HL-60 (cell line): Measurements from ENCODE around the gene ACVR1C.
A peak's percentile ranks its signal among the peaks of the same experiment; 100 is the strongest.

Experiments
- DNase-seq, 2 experiments: peaks; one replicate each; pipeline ENCODE4 v3.0.0-alpha.2; 2010 to 2020; ENCODE audit warnings: low read depth in 1 of 2, low spot score in 1 of 2
- H3K27ac ChIP-seq: fragments of 250-450 bp; sonication (Bioruptor Pico); replicated peaks from 2 replicates; pipeline ENCODE4 v1.5.1; 2020; ENCODE audit warnings: mild to moderate bottlenecking, moderate library complexity
- H3K27me3 ChIP-seq: fragments of 250-450 bp; sonication (Bioruptor Pico); 2 replicates; pipeline ENCODE4 v1.5.1; 2021; ENCODE audit warnings: mild to moderate bottlenecking, moderate library complexity; ENCODE audit not compliant: insufficient read depth, poor library complexity, severe bottlenecking
- H3K4me3 ChIP-seq: replicated peaks from 2 replicates; pipeline ENCODE4 v1.5.1; 2011; ENCODE audit warnings: mild to moderate bottlenecking, control low read depth, low read length; ENCODE audit not compliant: insufficient read depth
- CTCF ChIP-seq: IDR thresholded peaks from one replicate; pipeline ENCODE4 v1.5.1; 2011; ENCODE audit warnings: low read length, control low read depth, inconsistent platforms; ENCODE audit not compliant: insufficient read depth
- GABPA ChIP-seq: IDR thresholded peaks from 2 replicates; pipeline ENCODE4 v1.6.1; 2012; ENCODE audit warnings: low read depth
- POLR2AphosphoS5 ChIP-seq: IDR thresholded peaks from 2 replicates; pipeline ENCODE4 v1.6.1; 2012; ENCODE audit warnings: low read depth
- REST ChIP-seq: IDR thresholded peaks from 2 replicates; pipeline ENCODE4 v1.6.1; 2012; ENCODE audit warnings: low read depth; ENCODE audit not compliant: insufficient replicate concordance
- SPI1 ChIP-seq: IDR thresholded peaks from 2 replicates; pipeline ENCODE4 v1.6.1; 2012; ENCODE audit warnings: low read depth, mild to moderate bottlenecking, borderline replicate concordance
- long read RNA-seq: library from polyadenylated mRNA; unstranded; transcript quantifications from one replicate; pipeline ENCODE4 v2.0.0, GENCODE V29; 2020

The ACVR1C gene
- long read RNA-seq, result 0 reads

- H3K27ac ChIP-seq, result no peak within 1 kb of the TSS
Measured at GRCh38 chr2:157628477-157629415, at the start of gene ACVR1C. TSS of gene ACVR1C (minus strand) at chr2:157628864. CDS start at chr2:157628644, 220 bp downstream.

GRCh38 chr2:157677941-157678340 is 49.3 kb upstream of the ACVR1C start:
- Histone ChIP-seq H3K4me3 (no peak overlapping the region), H3K27ac (no peak overlapping the region), H3K27me3 (no peaks in the 10 kb centered on the region)
- no peak for DNase-seq
- TF ChIP-seq REST, result no peak
- no peak for TF ChIP-seq GABPA
- no peak for TF ChIP-seq CTCF
- no peak for TF ChIP-seq SPI1
- TF ChIP-seq POLR2AphosphoS5, result no peak

More at GRCh38 chr2:157628477-157629415, at the start of gene ACVR1C:
- no peak for TF ChIP-seq POLR2AphosphoS5
- no peak for TF ChIP-seq SPI1
- TF ChIP-seq CTCF, result peak; percentile 35
- no peak for TF ChIP-seq GABPA
- TF ChIP-seq REST, result no peak
- Histone ChIP-seq H3K4me3 (peak within 1 kb of the TSS; percentile 44), H3K27me3 (peaks cover 34% of the 10 kb centered on the region)
- DNase-seq, result peak in 1 of 2 experiments; percentile 15

GRCh38 chr2:157672129-157672528 is 43.5 kb upstream of the ACVR1C start:
- Histone ChIP-seq H3K27me3 (no peaks in the 10 kb centered on the region), H3K27ac (no peak overlapping the region), H3K4me3 (no peak overlapping the region)
- TF ChIP-seq GABPA (no peak), REST (no peak), CTCF (no peak), POLR2AphosphoS5 (no peak), SPI1 (no peak)
- DNase-seq, result no peak
